ENCODE data around the gene RAD21L1. TPM values are rescaled to one million over a fixed set of nuclear protein-coding genes. Genes with fewer than 3 reads are reported as not detected.

Gene RAD21L1
- total RNA-seq: under 1 TPM in 1 of 2 experiments, not detected in 1; 0.48 TPM

GRCh38 chr20:1225783-1226654 lies at the start of gene RAD21L1:
Gene RAD21L1 (plus strand): TSS chr20:1226044. CDS start chr20:1228454, 2,410 bp downstream.
- Mint-ChIP-seq H3K27me3 (peaks cover 39% of the 10 kb centered on the region), H3K36me3 (no peaks in the 10 kb centered on the region), H3K4me3 (peak within 1 kb of the TSS; percentile 86), H3K9me3 (no peaks in the 10 kb centered on the region), H3K27ac (peak within 1 kb of the TSS; percentile 66), H3K4me1 (peaks cover 15% of the 10 kb centered on the region)
- POLR2A ChIA-PET: interaction anchor here (0.9 to 1.2 kb wide), 4 partner anchors 9 to 100 kb away, joined by 3 to 6 read pairs (median 4); partner anchors contain the start of gene SNPH
- ATAC-seq (ENCODE audit: low read depth): peak; percentile 76
- peak; percentile 82 for DNase-seq

GRCh38 chr20:1177680-1178079 lies 48.2 kb upstream of the RAD21L1 start:
- no peak for DNase-seq
- POLR2A ChIA-PET: no interaction called here
- ATAC-seq (ENCODE audit: low read depth): no peak
- Mint-ChIP-seq H3K27me3 (peaks cover 5% of the 10 kb centered on the region), H3K4me1 (no peaks in the 10 kb centered on the region), H3K9me3 (no peaks in the 10 kb centered on the region), H3K27ac (no peak overlapping the region), H3K36me3 (peaks cover 3% of the 10 kb centered on the region), H3K4me3 (no peak overlapping the region)

GRCh38 chr20:1178103-1178502 lies 47.7 kb upstream of the RAD21L1 start:
- Mint-ChIP-seq H3K9me3 (no peaks in the 10 kb centered on the region), H3K4me1 (no peaks in the 10 kb centered on the region), H3K27ac (no peak overlapping the region), H3K4me3 (no peak overlapping the region), H3K27me3 (peaks cover 8% of the 10 kb centered on the region), H3K36me3 (no peaks in the 10 kb centered on the region)
- DNase-seq (no peak), ATAC-seq (ENCODE audit: low read depth) (no peak)
- POLR2A ChIA-PET: no interaction called here

- Mint-ChIP-seq H3K27ac (no peak overlapping the region), H3K4me1 (no peaks in the 10 kb centered on the region), H3K36me3 (no peaks in the 10 kb centered on the region), H3K9me3 (no peaks in the 10 kb centered on the region), H3K27me3 (peaks cover 13% of the 10 kb centered on the region), H3K4me3 (no peak overlapping the region)
- POLR2A ChIA-PET: no interaction called here
- no peak for ATAC-seq (ENCODE audit: low read depth)
- no peak for DNase-seq
These were observed 47.2 kb upstream of the RAD21L1 start for GRCh38 chr20:1178623-1179022.

GRCh38 chr20:1180949-1181348 lies 44.9 kb upstream of the RAD21L1 start:
- DNase-seq (no peak), ATAC-seq (ENCODE audit: low read depth) (no peak)
- no peak overlapping the region for H3K4me3 Mint-ChIP-seq
- H3K4me1 Mint-ChIP-seq: peaks cover 6% of the 10 kb centered on the region
- no peak overlapping the region for H3K27ac Mint-ChIP-seq
- H3K36me3 Mint-ChIP-seq: no peaks in the 10 kb centered on the region
- POLR2A ChIA-PET: no interaction called here
- H3K27me3 Mint-ChIP-seq: peaks cover 24% of the 10 kb centered on the region
- no peaks in the 10 kb centered on the region for H3K9me3 Mint-ChIP-seq

GRCh38 chr20:1182106-1182505 lies 43.7 kb upstream of the RAD21L1 start:
- POLR2A ChIA-PET: no interaction called here
- H3K4me1 Mint-ChIP-seq: peaks cover 6% of the 10 kb centered on the region
- DNase-seq (no peak), ATAC-seq (ENCODE audit: low read depth) (no peak)
- H3K27me3 Mint-ChIP-seq: peaks cover 24% of the 10 kb centered on the region
- no peak overlapping the region for H3K27ac Mint-ChIP-seq
- H3K4me3 Mint-ChIP-seq: no peak overlapping the region
- no peaks in the 10 kb centered on the region for H3K9me3 Mint-ChIP-seq
- H3K36me3 Mint-ChIP-seq: no peaks in the 10 kb centered on the region

GRCh38 chr20:1183153-1183552 lies 42.7 kb upstream of the RAD21L1 start:
- H3K9me3 Mint-ChIP-seq: no peaks in the 10 kb centered on the region
- H3K4me1 Mint-ChIP-seq: peaks cover 6% of the 10 kb centered on the region
- POLR2A ChIA-PET: no interaction called here
- no peaks in the 10 kb centered on the region for H3K36me3 Mint-ChIP-seq
- H3K27me3 Mint-ChIP-seq: peaks cover 24% of the 10 kb centered on the region
- H3K27ac Mint-ChIP-seq: no peak overlapping the region
- no peak overlapping the region for H3K4me3 Mint-ChIP-seq
- no peak for ATAC-seq (ENCODE audit: low read depth)
- DNase-seq: no peak

- Mint-ChIP-seq H3K36me3 (no peaks in the 10 kb centered on the region), H3K27me3 (peaks cover 26% of the 10 kb centered on the region), H3K9me3 (no peaks in the 10 kb centered on the region), H3K27ac (no peak overlapping the region), H3K4me1 (peaks cover 6% of the 10 kb centered on the region), H3K4me3 (peak overlapping the region; percentile 76)
- no peak for DNase-seq
- POLR2A ChIA-PET: interaction anchor here (0.8 kb wide), 1 partner anchor 65 kb away, joined by 3 read pairs; no protein-coding TSS in a partner anchor
- ATAC-seq (ENCODE audit: low read depth): no peak
These were observed 41.6 kb upstream of the RAD21L1 start for GRCh38 chr20:1184260-1184637.

- peaks cover 6% of the 10 kb centered on the region for H3K4me1 Mint-ChIP-seq
- no peak within 1 kb of the TSS for H3K27ac Mint-ChIP-seq
- peak; percentile 16 for ATAC-seq (ENCODE audit: low read depth)
- POLR2A ChIA-PET: interaction anchor here (0.8 kb wide), 1 partner anchor 66 kb away, joined by 3 read pairs; no protein-coding TSS in a partner anchor
- peaks cover 29% of the 10 kb centered on the region for H3K27me3 Mint-ChIP-seq
- no peaks in the 10 kb centered on the region for H3K36me3 Mint-ChIP-seq
- H3K4me3 Mint-ChIP-seq: peak within 1 kb of the TSS; percentile 76
- no peaks in the 10 kb centered on the region for H3K9me3 Mint-ChIP-seq
- peak; percentile 55 for DNase-seq
These were observed 41.1 kb upstream of the RAD21L1 start, which contains the start of gene TMEM74B for GRCh38 chr20:1184638-1185315. Gene TMEM74B (minus strand): TSS chr20:1184981. CDS start chr20:1183801, 1,180 bp downstream.

- DNase-seq (no peak), ATAC-seq (ENCODE audit: low read depth) (peak; percentile 41)
- Mint-ChIP-seq H3K9me3 (no peaks in the 10 kb centered on the region), H3K27ac (no peak overlapping the region), H3K36me3 (no peaks in the 10 kb centered on the region), H3K27me3 (peaks cover 33% of the 10 kb centered on the region), H3K4me3 (peak overlapping the region; percentile 16), H3K4me1 (peaks cover 6% of the 10 kb centered on the region)
- POLR2A ChIA-PET: no interaction called here
These were observed 40.5 kb upstream of the RAD21L1 start for GRCh38 chr20:1185316-1185741.

- Mint-ChIP-seq H3K36me3 (no peaks in the 10 kb centered on the region), H3K4me1 (peaks cover 6% of the 10 kb centered on the region), H3K4me3 (peak overlapping the region; percentile 68), H3K27me3 (peaks cover 33% of the 10 kb centered on the region), H3K27ac (no peak overlapping the region), H3K9me3 (no peaks in the 10 kb centered on the region)
- DNase-seq (peak; percentile 77), ATAC-seq (ENCODE audit: low read depth) (peak; percentile 74)
- POLR2A ChIA-PET: no interaction called here
These were observed 40.0 kb upstream of the RAD21L1 start for GRCh38 chr20:1185790-1186334.

GRCh38 chr20:1186367-1186991 lies 39.4 kb upstream of the RAD21L1 start:
- H3K9me3 Mint-ChIP-seq: no peaks in the 10 kb centered on the region
- POLR2A ChIA-PET: no interaction called here
- no peak overlapping the region for H3K27ac Mint-ChIP-seq
- no peaks in the 10 kb centered on the region for H3K36me3 Mint-ChIP-seq
- no peak overlapping the region for H3K4me3 Mint-ChIP-seq
- peaks cover 6% of the 10 kb centered on the region for H3K4me1 Mint-ChIP-seq
- peaks cover 34% of the 10 kb centered on the region for H3K27me3 Mint-ChIP-seq
- no peak for ATAC-seq (ENCODE audit: low read depth)
- DNase-seq: no peak

- Mint-ChIP-seq H3K27me3 (peaks cover 30% of the 10 kb centered on the region), H3K9me3 (no peaks in the 10 kb centered on the region), H3K36me3 (no peaks in the 10 kb centered on the region), H3K4me3 (no peak overlapping the region), H3K4me1 (peaks cover 6% of the 10 kb centered on the region), H3K27ac (no peak overlapping the region)
- ATAC-seq (ENCODE audit: low read depth) (no peak), DNase-seq (no peak)
- POLR2A ChIA-PET: no interaction called here
These were observed 38.2 kb upstream of the RAD21L1 start for GRCh38 chr20:1187605-1188171.
